HFFc6 (cell line): Measurements from ENCODE around the gene LAMA3. TPM values are rescaled to one million over a fixed set of nuclear protein-coding genes. Genes with fewer than 3 reads are reported as not detected.
A peak's percentile ranks its signal among the peaks of the same experiment; 100 is the strongest.

ENCODE experiments used
- DNase-seq: peaks from one replicate; pipeline ENCODE4 v3.0.0-alpha.2; 2018
- H3K27ac Mint-ChIP-seq: 2 replicates; pipeline ENCODE4 v1.8.0; 2020; ENCODE audit warnings: mild to moderate bottlenecking, mixed read lengths
- H3K27me3 Mint-ChIP-seq: 2 replicates; pipeline ENCODE4 v1.8.0; 2021; ENCODE audit warnings: mild to moderate bottlenecking, moderate library complexity, mixed read lengths; ENCODE audit not compliant: insufficient read depth
- H3K36me3 Mint-ChIP-seq: 2 replicates; pipeline ENCODE4 v1.8.0; 2021; ENCODE audit warnings: low read depth, mixed read lengths
- H3K4me1 Mint-ChIP-seq: 2 replicates; pipeline ENCODE4 v1.8.0; 2020; ENCODE audit warnings: low read depth, mixed read lengths
- H3K4me3 Mint-ChIP-seq: 2 replicates; pipeline ENCODE4 v1.8.0; 2020; ENCODE audit warnings: mild to moderate bottlenecking, moderate library complexity, mixed read lengths
- H3K9me3 Mint-ChIP-seq: 2 replicates; pipeline ENCODE4 v1.8.0; 2020; ENCODE audit warnings: mild to moderate bottlenecking, mixed read lengths
- total RNA-seq, 6 experiments: library from RNA; stranded (reverse); fragmentation: NEBNext Ultra II Directional; extraction: Animal tissue kit (Norgen Biotek cat#: 25700); gene quantifications; 2 replicates in 1 of 6; 3 replicates in 5 of 6; pipeline ENCODE4 v1.2.3, GENCODE V29; 2021
- TF ChIP-seq, protein P1 (sequence below): fragments of 200-600 bp; sonication (generic); IDR thresholded peaks from 2 replicates; pipeline ENCODE4 v1.5.0; 2021; ENCODE audit warnings: antibody characterized with exemption, mild to moderate bottlenecking

Gene LAMA3
- total RNA-seq, 6 experiments from 2014 or later = 0.46 to 1.6 (median 0.54) TPM

DNA sequence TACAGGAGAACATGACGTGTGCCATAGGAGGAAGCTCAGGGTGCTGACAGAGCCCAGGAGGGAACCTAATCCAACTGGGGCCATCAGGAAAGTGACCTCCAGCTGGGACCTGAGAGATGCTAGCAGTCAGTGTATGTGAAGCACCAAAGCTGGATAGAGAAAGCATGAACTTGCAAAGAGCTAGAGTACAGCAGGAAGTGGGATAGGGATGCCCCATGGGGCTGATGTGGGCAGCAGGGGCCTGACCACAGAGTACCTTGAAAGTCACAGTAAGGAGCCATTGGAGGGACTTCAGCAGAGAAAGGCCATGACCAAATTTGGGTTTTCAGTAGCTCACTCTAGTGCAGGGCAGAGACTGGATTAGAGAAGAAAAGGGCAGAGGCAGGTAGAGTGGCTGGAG is 233.7 kb downstream of the LAMA3 start:
- Mint-ChIP-seq H3K27ac (no peak overlapping the region), H3K4me3 (no peak overlapping the region), H3K36me3 (no peaks in the 10 kb centered on the region), H3K4me1 (peaks cover 14% of the 10 kb centered on the region), H3K9me3 (no peaks in the 10 kb centered on the region), H3K27me3 (peaks cover 8% of the 10 kb centered on the region)
- no peak for DNase-seq
- TF ChIP-seq, protein P1, sequence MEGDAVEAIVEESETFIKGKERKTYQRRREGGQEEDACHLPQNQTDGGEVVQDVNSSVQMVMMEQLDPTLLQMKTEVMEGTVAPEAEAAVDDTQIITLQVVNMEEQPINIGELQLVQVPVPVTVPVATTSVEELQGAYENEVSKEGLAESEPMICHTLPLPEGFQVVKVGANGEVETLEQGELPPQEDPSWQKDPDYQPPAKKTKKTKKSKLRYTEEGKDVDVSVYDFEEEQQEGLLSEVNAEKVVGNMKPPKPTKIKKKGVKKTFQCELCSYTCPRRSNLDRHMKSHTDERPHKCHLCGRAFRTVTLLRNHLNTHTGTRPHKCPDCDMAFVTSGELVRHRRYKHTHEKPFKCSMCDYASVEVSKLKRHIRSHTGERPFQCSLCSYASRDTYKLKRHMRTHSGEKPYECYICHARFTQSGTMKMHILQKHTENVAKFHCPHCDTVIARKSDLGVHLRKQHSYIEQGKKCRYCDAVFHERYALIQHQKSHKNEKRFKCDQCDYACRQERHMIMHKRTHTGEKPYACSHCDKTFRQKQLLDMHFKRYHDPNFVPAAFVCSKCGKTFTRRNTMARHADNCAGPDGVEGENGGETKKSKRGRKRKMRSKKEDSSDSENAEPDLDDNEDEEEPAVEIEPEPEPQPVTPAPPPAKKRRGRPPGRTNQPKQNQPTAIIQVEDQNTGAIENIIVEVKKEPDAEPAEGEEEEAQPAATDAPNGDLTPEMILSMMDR = no peak

DNA sequence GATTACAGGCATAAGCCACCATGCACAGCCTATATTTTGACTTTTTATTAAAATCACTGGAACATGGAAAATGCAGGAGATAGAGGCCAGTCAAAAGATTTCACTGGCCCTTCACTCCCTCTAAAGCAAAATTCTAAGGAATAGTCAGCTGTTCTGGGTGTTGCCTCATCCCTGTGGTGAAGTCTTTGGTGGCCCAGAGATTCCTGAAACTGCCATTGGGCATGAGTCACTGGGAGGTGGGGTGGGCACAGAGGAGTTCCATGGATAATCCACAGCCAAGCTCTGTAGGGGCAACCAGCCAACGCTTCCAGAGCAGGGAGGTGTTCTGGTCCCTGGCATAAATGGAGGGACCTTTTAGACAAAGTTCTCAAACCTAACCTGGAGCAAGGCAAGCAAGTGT is 235.6 kb downstream of the LAMA3 start:
- DNase-seq = peak; percentile 51
- Mint-ChIP-seq H3K27me3 (peaks cover 5% of the 10 kb centered on the region), H3K4me3 (no peak overlapping the region), H3K36me3 (no peaks in the 10 kb centered on the region), H3K4me1 (peaks cover 26% of the 10 kb centered on the region; the same call in 1 of the 2 replicates), H3K27ac (no peak overlapping the region), H3K9me3 (no peaks in the 10 kb centered on the region)
- TF ChIP-seq, protein P1 = no peak

DNA sequence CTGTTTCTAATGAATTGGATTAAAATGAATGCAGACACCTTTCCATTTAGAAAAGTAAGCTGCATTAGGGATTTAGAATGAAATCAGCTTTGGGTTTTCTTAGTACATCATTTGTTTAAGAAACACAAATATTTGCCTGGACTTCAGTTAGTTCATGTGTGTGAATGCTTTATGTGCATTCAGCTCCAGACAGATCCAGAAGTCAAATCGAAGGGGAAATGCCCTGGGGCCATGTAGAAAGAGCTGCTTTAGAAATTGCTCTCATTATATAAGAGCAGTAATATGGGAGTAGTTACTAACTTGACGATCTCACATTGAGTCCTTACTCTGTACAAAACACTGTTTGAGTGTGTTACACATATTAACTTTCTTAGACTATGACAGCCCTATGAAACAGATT is 237.3 kb downstream of the LAMA3 start:
- no peak overlapping the region for H3K4me3 Mint-ChIP-seq
- no peaks in the 10 kb centered on the region for H3K36me3 Mint-ChIP-seq
- TF ChIP-seq, protein P1 = no peak
- DNase-seq = no peak
- peaks cover 26% of the 10 kb centered on the region; the same call in 1 of the 2 replicates for H3K4me1 Mint-ChIP-seq
- H3K9me3 Mint-ChIP-seq = no peaks in the 10 kb centered on the region
- H3K27ac Mint-ChIP-seq = no peak overlapping the region
- no peaks in the 10 kb centered on the region; the same call in 1 of the 2 replicates for H3K27me3 Mint-ChIP-seq

DNA sequence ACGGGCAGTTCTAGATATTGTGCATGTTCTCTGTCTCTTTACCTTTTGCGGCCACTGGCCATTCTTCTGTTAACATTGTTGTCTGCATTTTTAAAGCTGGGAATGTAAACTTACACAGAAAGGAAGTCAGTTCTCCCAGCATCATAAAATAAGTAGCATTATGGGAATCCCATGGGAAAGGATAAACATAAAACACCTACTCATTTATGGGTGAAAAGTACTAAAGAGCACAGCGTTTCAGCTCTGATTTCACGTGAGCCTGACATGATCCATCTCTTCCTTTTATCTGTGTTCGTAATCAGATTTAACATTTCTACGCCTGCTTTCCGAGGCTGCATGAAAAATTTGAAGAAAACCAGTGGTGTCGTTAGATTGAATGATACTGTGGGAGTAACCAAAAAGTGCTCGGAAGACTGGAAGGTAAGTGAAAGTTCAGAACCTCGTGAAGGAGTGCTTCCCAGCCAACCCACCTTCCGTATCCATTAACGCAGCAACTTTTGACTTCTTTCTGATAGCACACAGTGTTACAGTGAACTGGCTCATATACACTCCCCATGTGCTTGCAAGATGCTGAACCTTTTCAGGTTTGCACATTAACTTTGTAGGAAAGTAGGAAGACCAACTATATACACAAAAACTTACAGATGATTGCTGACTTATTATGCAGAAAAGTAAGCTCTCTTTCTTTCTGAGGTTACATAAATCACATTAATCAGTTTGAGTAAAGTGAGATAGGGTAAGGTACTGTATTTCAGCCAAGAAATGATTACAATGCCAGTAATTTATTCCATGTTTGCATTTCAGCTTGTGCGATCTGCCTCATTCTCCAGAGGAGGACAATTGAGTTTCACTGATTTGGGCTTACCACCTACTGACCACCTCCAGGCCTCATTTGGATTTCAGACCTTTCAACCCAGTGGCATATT is 238.8 kb downstream of the LAMA3 start:
- TF ChIP-seq, protein P1 = no peak
- Mint-ChIP-seq H3K27me3 (no peaks in the 10 kb centered on the region; the same call in 1 of the 2 replicates), H3K36me3 (no peaks in the 10 kb centered on the region), H3K9me3 (no peaks in the 10 kb centered on the region), H3K27ac (no peak overlapping the region), H3K4me3 (no peak overlapping the region), H3K4me1 (peaks cover 27% of the 10 kb centered on the region; the same call in 1 of the 2 replicates)
- DNase-seq = no peak

DNA sequence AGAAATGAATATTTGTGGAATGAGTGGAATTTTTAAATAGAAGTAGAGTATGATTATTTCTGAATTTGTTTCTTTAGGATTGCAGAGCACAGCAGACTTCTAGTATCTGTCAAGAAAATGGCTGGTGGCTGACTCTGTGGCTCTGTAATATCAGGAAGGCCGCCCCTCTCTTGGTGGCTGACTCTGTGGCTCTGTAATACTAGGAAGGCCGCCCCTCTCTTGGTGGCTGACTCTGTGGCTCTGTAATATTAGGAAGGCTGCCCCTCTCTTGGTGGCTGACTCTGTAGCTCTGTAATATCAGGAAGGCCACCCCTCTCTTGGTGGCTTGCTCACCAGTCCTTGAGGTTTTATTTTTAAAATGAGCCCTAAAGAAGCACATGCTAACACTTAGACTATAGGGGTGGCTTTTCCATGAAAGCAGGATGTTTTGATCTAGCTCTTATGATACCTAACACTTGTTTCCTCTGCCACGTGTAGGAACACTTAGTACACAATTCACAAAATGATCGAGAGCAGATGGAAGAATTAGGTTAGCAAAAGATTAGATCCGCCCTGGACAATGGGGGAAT is 240.2 kb downstream of the LAMA3 start:
- H3K27ac Mint-ChIP-seq = no peak overlapping the region
- no peaks in the 10 kb centered on the region; the same call in 1 of the 2 replicates for H3K27me3 Mint-ChIP-seq
- no peak overlapping the region for H3K4me3 Mint-ChIP-seq
- no peak for DNase-seq
- no peaks in the 10 kb centered on the region for H3K9me3 Mint-ChIP-seq
- no peaks in the 10 kb centered on the region for H3K36me3 Mint-ChIP-seq
- peaks cover 35% of the 10 kb centered on the region for H3K4me1 Mint-ChIP-seq
- TF ChIP-seq, protein P1 = no peak
